GM23248 (cell line): ENCODE data around the gene USF3.

ENCODE experiments used
- EZH2 ChIP-seq: fragments of 200-600 bp; sonication (generic); IDR thresholded peaks from 2 replicates; pipeline ENCODE4 v1.6.1; 2018; ENCODE audit warnings: antibody characterized with exemption, mild to moderate bottlenecking; ENCODE audit not compliant: insufficient read depth, poor library complexity, severe bottlenecking
- EZH2phosphoT487 ChIP-seq: fragments of 200-600 bp; sonication (generic); IDR thresholded peaks from 2 replicates; pipeline ENCODE4 v1.6.1; 2018; ENCODE audit warnings: antibody characterized with exemption, moderate library complexity, mild to moderate bottlenecking, low read depth; ENCODE audit not compliant: insufficient read depth

- TF ChIP-seq EZH2phosphoT487 (no peak), EZH2 (no peak)
Measured at GRCh38 chr3:113696658-113697499, 437 bp upstream of the USF3 start.
